Spleen (tissue), 11 donors: ENCODE measurements around the gene TSKU. TPM values are rescaled to one million over a fixed set of nuclear protein-coding genes. Genes with fewer than 3 reads are reported as not detected.

Experiments used
- DNase-seq: peaks from one replicate; pipeline ENCODE4 v3.0.0-alpha.2; 2020
- H3K27ac ChIP-seq, 8 donors: fragments of 200-600 bp; sonication (generic) in 7 of 8; 1 replicate in 4 of 8; 2 replicates in 4 of 8; pipeline versions ENCODE4 v1.5.0 to v1.8.0; 2016 to 2021; ENCODE audit warnings: inconsistent platforms in 4 of 8, mild to moderate bottlenecking in 4 of 8, moderate library complexity in 1 of 8
- H3K27me3 ChIP-seq, 7 donors: fragments of 200-600 bp; sonication (generic) in 6 of 7; replicated peaks in 1 of 7; 1 replicate in 4 of 7; 2 replicates in 3 of 7; pipeline versions ENCODE4 v1.5.0 to v1.8.0; 2016 to 2021; ENCODE audit warnings: inconsistent platforms in 3 of 7, mild to moderate bottlenecking in 1 of 7
- H3K36me3 ChIP-seq, 6 donors: fragments of 200-600 bp; sonication (generic) in 5 of 6; 1 replicate in 4 of 6; 2 replicates in 2 of 6; pipeline versions ENCODE4 v1.5.0 to v1.8.0; 2016 to 2021; ENCODE audit warnings: inconsistent platforms in 2 of 6
- H3K4me1 ChIP-seq, 6 donors: fragments of 200-600 bp; sonication (generic) in 5 of 6; 1 replicate in 3 of 6; 2 replicates in 3 of 6; pipeline versions ENCODE4 v1.5.0 to v1.8.0; 2016 to 2021; ENCODE audit warnings: inconsistent platforms in 3 of 6
- H3K4me3 ChIP-seq, 8 donors: fragments of 200-600 bp; sonication (generic) in 7 of 8; 1 replicate in 4 of 8; 2 replicates in 4 of 8; pipeline versions ENCODE4 v1.5.0 to v1.8.0; 2016 to 2021; ENCODE audit warnings: inconsistent platforms in 4 of 8, mild to moderate bottlenecking in 4 of 8, moderate library complexity in 2 of 8
- H3K9me3 ChIP-seq, 8 donors: fragments of 200-600 bp; sonication (generic) in 7 of 8; 1 replicate in 4 of 8; 2 replicates in 4 of 8; pipeline versions ENCODE4 v1.5.0 to v1.8.0; 2016 to 2021; ENCODE audit warnings: inconsistent platforms in 4 of 8
- CTCF ChIP-seq, 11 experiments: fragments of 200-600 bp in 7 of 11; fragments of 450-650 bp in 4 of 11; sonication (generic) in 4 of 11; IDR thresholded peaks in 8 of 11; conservative IDR thresholded peaks in 3 of 11; 1 replicate in 7 of 11; 2 replicates in 4 of 11; pipeline versions ENCODE4 v1.4.0 to v1.8.0; 2016 to 2021; ENCODE audit warnings: antibody characterized with exemption in 11 of 11, inconsistent platforms in 4 of 11, mild to moderate bottlenecking in 1 of 11
- POLR2A ChIP-seq, 3 donors: fragments of 450-650 bp; IDR thresholded peaks; one replicate each; pipeline ENCODE4 v1.5.1; 2017; ENCODE audit warnings: antibody characterized with exemption in 3 of 3, mild to moderate bottlenecking in 1 of 3
- POLR2AphosphoS5 ChIP-seq, 3 donors: sonication (generic); formaldehyde crosslinking; IDR thresholded peaks; one replicate each; pipeline ENCODE4 v1.5.1; 2017; ENCODE audit warnings: antibody characterized with exemption in 3 of 3
- WGBS, 5 donors: extraction: QIAGEN DNeasy Blood & Tissue Kit in 3 of 5; methylation state at CpG; one replicate each; pipeline versions ENCODE4 v1.1.5 to v1.1.7; 2013 to 2018; 5-methylcytosine and 5-hydroxymethylcytosine counted together
- intact Hi-C: fragments of 100-400 bp; cut with DNase I; formaldehyde crosslinking; loops from one replicate; pipeline ENCODE4 v1.15.0; 2023; ENCODE audit warnings: low total_unique reads
- polyA plus RNA-seq, 3 donors: library from polyadenylated mRNA; stranded (reverse); fragments of 200-250 nt; gene quantifications; one replicate each; pipeline ENCODE4 v1.2.1, GENCODE V29; 2013
- total RNA-seq, 7 donors: library from RNA; depleted of rRNA in 3 of 7; stranded (reverse); fragments of >200 nt in 3 of 7; fragmentation: NEBNext Ultra II Directional in 4 of 7; extraction: Animal tissue kit (Norgen Biotek cat#: 25700) in 4 of 7; gene quantifications; one replicate each; pipeline versions ENCODE4 v1.1.0 to v1.2.1, GENCODE V29; 2016 to 2021
- donor health status: healthy with polysubstance abuse.
- donor health status: DM: no; HTN: no; CAD: no; lungs with moderate emphysema.
- donor health status: DM: no; HTN: no; CAD: no.
- donor health status: Bipolar disorder and iron deficiency.
- donor health status: healthy.
- donor health status: DM: no; HTN: no; CAD: no.
- donor health status: DM: yes; HTN: yes; CAD: no.

The TSKU gene
- total and polyA plus RNA-seq, 10 donors, result 1.1 to 18.6 (median 11.4) TPM

DNA sequence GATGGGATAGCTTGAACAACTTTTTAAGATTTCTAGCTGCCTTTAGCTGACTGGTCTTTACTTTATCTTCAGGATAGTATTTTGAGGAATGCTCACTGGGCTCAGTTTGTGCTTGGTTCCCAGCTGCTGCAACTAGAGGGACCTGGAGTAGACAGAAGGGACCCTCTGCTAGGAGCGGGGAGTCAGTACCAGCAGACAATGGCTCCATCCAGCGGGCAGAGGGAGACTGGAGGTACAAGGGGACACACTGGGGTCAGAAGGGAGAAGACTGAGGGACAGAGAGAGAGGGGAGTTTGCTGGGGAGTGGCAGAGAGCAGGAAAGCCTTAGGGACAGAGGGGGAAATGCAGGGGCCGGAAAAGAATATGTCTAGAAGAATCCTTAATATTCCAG, 55.5 kb downstream of the TSKU start:
- Histone ChIP-seq H3K27ac (no peak overlapping the region), H3K36me3 (no peaks in the 10 kb centered on the region), H3K9me3 (no peaks in the 10 kb centered on the region), H3K4me3 (no peak overlapping the region), H3K27me3 (peaks cover 0 to 13% (median 0%) of the 10 kb centered on the region in 7 donors), H3K4me1 (peaks cover 0 to 53% (median 22%) of the 10 kb centered on the region in 6 donors)
- intact Hi-C loops, result no loop called here
- TF ChIP-seq CTCF (IDR thresholded peaks at IDR 0.05 in 8 of 11, conservative IDR thresholded peaks at IDR 0.05 in 3 of 11), result peak in 5 of 11 experiments; percentile 6 to 48 (median 15)
- TF ChIP-seq POLR2A (IDR thresholded peaks at IDR 0.05), result no peak
- TF ChIP-seq POLR2AphosphoS5 (IDR thresholded peaks at IDR 0.05), result no peak
- DNase-seq, result no peak
- 78 to 83% (median 80%) methylated on average over 3 of the region's 3 CpGs for WGBS, 5 donors

- H3K36me3 ChIP-seq, result no peaks in the 10 kb centered on the region
- intact Hi-C loops, result no loop called here
- no peaks in the 10 kb centered on the region for H3K9me3 ChIP-seq
- H3K4me3 ChIP-seq, result no peak overlapping the region
- no peak overlapping the region for H3K27ac ChIP-seq
- peaks cover 0 to 13% (median 0%) of the 10 kb centered on the region in 7 donors for H3K27me3 ChIP-seq
- no peak for DNase-seq
- peaks cover 0 to 50% (median 22%) of the 10 kb centered on the region in 6 donors for H3K4me1 ChIP-seq
- WGBS, 5 donors, result 4 to 13% (median 7%) methylated on average over 1 of the region's 1 CpG
- no peak for TF ChIP-seq POLR2A (IDR thresholded peaks at IDR 0.05)
- no peak for TF ChIP-seq POLR2AphosphoS5 (IDR thresholded peaks at IDR 0.05)
- no peak for TF ChIP-seq CTCF (IDR thresholded peaks at IDR 0.05 in 8 of 11, conservative IDR thresholded peaks at IDR 0.05 in 3 of 11)
These were observed 56.2 kb downstream of the TSKU start for GRCh38 chr11:76839311-76839710.

GRCh38 chr11:76841923-76842452, 58.8 kb downstream of the TSKU start:
- H3K36me3 ChIP-seq, result no peaks in the 10 kb centered on the region
- DNase-seq, result no peak
- peaks cover 0 to 13% (median 0%) of the 10 kb centered on the region in 7 donors for H3K27me3 ChIP-seq
- no peak overlapping the region for H3K27ac ChIP-seq
- no peak overlapping the region for H3K4me3 ChIP-seq
- intact Hi-C loops, result no loop called here
- no peaks in the 10 kb centered on the region for H3K9me3 ChIP-seq
- H3K4me1 ChIP-seq, result peaks cover 0 to 23% (median 8%) of the 10 kb centered on the region in 6 donors
- TF ChIP-seq CTCF (IDR thresholded peaks at IDR 0.05 in 8 of 11, conservative IDR thresholded peaks at IDR 0.05 in 3 of 11), result no peak
- no peak for TF ChIP-seq POLR2AphosphoS5 (IDR thresholded peaks at IDR 0.05)
- WGBS, 5 donors, result 87 to 91% (median 89%) methylated on average over 4 of the region's 4 CpGs

GRCh38 chr11:76843907-76844306, 60.8 kb downstream of the TSKU start:
- H3K4me3 ChIP-seq, result no peak overlapping the region
- intact Hi-C loops, result no loop called here
- no peaks in the 10 kb centered on the region for H3K36me3 ChIP-seq
- WGBS, 5 donors, result 87 to 98% (median 95%) methylated on average over 3 of the region's 3 CpGs
- no peak for DNase-seq
- no peak overlapping the region for H3K27ac ChIP-seq
- no peaks in the 10 kb centered on the region for H3K9me3 ChIP-seq
- H3K27me3 ChIP-seq, result peaks cover 0 to 13% (median 0%) of the 10 kb centered on the region in 7 donors
- no peak for TF ChIP-seq POLR2A (IDR thresholded peaks at IDR 0.05)
- no peak for TF ChIP-seq POLR2AphosphoS5 (IDR thresholded peaks at IDR 0.05)
- TF ChIP-seq CTCF (IDR thresholded peaks at IDR 0.05 in 8 of 11, conservative IDR thresholded peaks at IDR 0.05 in 3 of 11), result no peak
- peaks cover 0 to 10% (median 2%) of the 10 kb centered on the region in 6 donors for H3K4me1 ChIP-seq
